Activated T-cell treated with anti-CD3 and anti-CD28 coated beads, Interleukin-2, amount 50 U/mL, for 1 hour (primary cell): ENCODE results near the gene ZNF557.
"Not testable (repeated sequence)": the region's sequence is repeated elsewhere in the genome, so short reads cannot be mapped to it uniquely, and the experiment has no call there.

Experiments
- DNase-seq: peaks from one replicate; pipeline ENCODE4 v3.0.0-alpha.2; 2020

Gene ZNF557

DNA sequence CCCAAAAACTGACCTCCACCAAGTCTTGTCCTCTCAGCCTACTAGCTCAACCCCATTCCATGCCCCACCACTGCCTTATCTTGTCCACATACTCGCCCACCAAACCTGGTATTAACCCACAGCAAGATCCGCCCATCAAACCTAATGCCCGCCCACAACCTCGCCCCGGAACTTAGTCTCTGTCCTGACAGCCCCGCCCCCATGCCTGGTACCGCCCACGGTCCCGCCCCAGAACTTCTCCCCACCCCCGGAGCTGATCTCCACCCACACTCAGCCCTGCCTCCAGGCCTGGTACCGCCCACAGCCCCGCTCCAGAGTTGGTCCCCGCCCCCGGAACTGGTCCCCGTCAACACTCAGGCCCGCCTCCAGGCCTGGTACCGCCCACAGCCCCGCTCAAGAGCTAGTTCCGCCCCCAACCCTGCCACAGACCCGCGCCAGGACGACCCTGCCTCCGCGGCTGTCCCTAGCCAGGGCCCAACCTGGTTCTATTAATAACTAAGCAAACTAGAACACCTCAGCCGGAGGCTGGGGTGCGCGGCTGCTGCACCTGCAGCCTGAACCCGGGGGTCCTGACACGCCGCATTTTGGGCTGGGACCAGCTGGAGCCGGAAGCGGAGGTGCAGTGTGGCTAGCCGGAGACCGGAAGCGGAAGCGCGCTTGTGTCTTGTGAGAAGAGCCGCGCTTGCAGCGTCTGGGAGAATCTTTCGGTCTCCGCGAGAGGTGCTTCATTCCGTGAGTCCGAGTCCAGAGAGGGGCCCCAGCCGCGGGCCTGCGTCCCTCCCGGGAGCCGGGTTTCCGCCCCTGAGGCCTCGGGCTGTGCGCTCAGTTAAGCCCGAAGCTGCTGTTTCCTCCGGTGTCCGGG is at the start of gene ZNF557:
Gene ZNF557, plus strand, starts transcription at position 662 of the 862 bp plus-strand sequence. CDS start 5,372 bp downstream, outside the sequence.
- DNase-seq = peak; percentile 98

DNA sequence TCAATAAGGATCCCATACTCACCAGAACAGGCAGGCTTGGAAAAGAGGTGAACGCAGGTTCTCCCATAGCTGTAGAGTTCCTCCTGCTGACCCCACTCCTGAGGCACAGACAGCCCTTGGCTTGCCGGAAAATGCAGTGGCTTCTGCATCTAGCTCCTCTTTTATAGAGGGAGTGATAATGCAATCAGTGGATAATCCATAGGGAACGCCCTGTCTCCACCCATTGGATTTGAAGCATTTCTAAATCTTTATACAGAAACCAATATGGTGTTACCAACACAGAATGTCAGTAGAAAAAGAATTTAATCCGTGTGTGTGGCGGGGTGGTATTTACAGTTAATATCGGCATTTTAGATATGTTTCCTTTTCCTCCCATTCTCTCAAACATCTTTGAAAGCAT is 48.2 kb upstream of the ZNF557 start, which contains the start of gene MBD3L2B:
Gene MBD3L2B, minus strand, starts transcription at position 101 of the 400 bp plus-strand sequence. Its CDS starts 34 bp downstream, at position 67.
- DNase-seq = not testable (repeated sequence)

DNA sequence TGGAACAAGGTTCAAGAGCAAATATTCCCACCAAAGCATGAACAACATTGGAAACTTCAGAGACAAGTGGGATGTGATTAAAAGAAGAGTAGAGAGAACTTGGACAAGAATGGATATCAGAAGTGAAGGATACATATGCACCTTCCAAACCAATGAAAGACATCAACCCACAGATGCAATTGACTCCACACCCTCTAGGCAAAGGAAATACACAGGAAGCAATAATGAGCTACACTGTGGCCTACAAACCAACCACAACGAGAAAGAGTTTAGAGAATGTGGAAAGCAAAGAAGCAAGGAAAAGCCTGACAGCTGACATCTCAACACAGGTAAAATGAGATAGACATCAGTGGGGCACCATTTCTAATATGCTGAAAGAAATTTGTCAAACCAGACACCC is 40.7 kb upstream of the ZNF557 start:
- DNase-seq = not testable (repeated sequence)

DNA sequence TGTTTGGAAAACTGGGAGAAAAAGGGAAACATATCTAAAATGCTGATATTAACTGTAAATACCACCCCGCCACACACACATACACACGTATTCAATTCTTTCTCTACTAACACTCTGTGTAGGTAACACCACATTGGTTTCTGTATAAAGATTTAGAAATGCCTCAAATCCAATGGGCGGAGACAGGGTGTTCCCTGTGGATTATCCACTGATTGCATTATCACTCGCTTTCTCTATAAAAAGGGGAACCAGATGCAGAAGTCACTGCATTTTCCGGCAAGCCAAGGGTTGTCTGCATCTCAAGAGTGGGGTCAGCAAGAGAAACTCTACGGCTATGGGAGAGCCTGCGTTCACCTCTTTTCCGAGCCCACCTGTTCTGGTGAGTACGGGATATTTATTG is 39.2 kb upstream of the ZNF557 start, which contains the start of gene MBD3L5:
Gene MBD3L5, plus strand, starts transcription at position 301 of the 400 bp plus-strand sequence. Its CDS starts 34 bp downstream, at position 335.
- DNase-seq = not testable (repeated sequence)

DNA sequence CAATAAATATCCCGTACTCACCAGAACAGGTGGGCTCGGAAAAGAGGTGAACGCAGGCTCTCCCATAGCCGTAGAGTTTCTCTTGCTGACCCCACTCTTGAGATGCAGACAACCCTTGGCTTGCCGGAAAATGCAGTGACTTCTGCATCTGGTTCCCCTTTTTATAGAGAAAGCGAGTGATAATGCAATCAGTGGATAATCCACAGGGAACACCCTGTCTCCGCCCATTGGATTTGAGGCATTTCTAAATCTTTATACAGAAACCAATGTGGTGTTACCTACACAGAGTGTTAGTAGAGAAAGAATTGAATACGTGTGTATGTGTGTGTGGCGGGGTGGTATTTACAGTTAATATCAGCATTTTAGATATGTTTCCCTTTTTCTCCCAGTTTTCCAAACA is 29.4 kb upstream of the ZNF557 start, which contains the start of gene MBD3L4:
Gene MBD3L4, minus strand, starts transcription at position 101 of the 400 bp plus-strand sequence. Its CDS starts 35 bp downstream, at position 66.
- DNase-seq = not testable (repeated sequence)

DNA sequence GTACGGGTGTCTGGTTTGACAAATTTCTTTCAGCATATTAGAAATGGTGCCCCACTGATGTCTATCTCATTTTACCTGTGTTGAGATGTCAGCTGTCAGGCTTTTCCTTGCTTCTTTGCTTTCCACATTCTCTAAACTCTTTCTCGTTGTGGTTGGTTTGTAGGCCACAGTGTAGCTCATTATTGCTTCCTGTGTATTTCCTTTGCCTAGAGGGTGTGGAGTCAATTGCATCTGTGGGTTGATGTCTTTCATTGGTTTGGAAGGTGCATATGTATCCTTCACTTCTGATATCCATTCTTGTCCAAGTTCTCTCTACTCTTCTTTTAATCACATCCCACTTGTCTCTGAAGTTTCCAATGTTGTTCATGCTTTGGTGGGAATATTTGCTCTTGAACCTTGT is 27.9 kb upstream of the ZNF557 start:
- not testable (repeated sequence) for DNase-seq

DNA sequence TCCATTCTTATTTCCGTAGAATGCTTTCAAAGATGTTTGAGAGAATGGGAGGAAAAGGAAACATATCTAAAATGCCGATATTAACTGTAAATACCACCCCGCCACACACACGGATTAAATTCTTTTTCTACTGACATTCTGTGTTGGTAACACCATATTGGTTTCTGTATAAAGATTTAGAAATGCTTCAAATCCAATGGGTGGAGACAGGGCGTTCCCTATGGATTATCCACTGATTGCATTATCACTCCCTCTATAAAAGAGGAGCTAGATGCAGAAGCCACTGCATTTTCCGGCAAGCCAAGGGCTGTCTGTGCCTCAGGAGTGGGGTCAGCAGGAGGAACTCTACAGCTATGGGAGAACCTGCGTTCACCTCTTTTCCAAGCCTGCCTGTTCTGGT is 20.5 kb upstream of the ZNF557 start, which contains the start of gene MBD3L2:
Gene MBD3L2, plus strand, starts transcription at position 301 of the 400 bp plus-strand sequence. Its CDS starts 53 bp downstream, at position 354.
- not testable (repeated sequence) for DNase-seq

DNA sequence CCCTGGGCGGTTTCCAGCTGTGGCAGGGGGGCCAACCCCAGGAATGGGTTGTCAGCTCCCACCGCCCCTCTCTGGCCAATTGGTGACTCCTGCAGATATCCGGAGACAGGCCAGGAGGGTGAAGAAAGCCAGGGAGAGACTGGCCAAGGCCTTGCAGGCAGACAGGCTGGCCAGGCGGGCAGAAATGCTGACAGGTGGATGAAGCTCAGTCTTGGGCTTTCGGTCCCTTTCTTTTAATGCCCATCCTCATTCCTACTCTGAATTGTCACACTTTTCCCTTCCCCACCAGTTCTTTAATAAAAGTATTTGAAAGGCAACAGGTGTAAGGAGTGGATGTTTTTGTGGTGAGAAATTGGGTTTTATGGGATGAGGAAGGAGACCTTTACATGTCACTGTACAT is 18.1 kb upstream of the ZNF557 start:
- not testable (repeated sequence) for DNase-seq

DNA sequence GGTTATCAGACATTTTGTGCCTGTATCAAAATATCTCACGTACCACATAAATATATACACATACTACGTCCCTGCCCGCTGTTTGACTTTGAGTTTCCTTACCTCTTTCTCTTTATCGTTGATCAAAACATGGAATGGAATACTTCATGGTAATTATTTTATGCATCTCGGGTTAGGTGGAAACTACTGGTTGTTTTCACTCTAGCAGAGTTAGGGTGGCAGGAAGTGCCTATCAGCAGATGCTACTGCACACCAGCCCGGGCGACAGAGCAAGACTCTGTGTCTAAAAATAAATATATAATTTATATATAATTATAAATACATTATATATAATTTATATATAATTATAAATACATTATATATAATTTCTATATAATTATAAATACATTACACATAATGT is 16.6 kb upstream of the ZNF557 start:
- DNase-seq = not testable (repeated sequence)

DNA sequence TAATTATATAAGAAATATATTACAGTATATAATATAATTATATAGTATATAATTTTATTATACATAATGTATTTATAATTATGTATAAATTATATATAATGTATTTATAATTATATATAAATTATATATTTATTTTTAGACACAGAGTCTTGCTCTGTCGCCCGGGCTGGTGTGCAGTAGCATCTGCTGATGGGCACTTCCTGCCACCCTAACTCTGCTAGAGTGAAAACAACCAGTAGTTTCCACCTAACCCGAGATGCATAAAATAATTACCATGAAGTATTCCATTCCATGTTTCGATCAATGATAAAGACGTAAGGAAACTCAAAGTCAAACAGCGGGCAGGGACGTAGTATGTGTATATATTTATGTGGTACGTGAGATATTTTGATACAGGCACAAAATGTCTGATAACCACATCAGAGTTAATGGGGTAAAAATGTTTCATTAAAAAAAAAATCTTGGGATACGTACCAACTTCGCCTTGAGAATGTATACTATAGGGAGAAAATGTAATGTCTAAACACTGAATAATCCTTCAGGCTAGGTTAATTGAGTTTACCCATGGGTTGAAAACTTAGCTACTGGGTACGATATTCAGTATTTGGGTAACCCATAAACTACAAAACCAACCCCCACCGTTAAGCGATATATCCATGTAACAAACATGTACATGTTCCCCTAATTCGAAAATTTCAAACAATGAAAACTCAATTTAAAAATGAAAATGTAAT is 14.7 kb upstream of the ZNF557 start:
- not testable (repeated sequence) for DNase-seq

DNA sequence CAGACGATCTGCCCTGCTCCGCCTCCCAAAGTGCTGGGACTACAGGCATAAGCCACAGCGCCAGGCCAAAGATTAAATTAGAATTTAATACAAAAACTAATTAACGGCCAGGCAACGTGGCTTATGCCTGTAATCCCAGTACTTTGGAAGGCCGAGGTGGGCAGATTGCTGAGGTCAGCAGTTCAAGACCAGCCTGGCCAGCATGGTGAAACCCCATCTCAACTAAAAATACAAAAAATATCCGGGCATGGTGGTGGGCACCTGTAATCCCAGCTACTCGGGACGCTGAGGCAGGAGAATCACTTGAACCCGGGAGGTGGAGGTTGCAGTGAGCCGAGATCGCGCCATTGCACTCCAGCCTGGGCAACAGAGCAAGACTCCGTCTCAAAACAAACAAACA is 13.8 kb upstream of the ZNF557 start:
- not testable (repeated sequence) for DNase-seq

DNA sequence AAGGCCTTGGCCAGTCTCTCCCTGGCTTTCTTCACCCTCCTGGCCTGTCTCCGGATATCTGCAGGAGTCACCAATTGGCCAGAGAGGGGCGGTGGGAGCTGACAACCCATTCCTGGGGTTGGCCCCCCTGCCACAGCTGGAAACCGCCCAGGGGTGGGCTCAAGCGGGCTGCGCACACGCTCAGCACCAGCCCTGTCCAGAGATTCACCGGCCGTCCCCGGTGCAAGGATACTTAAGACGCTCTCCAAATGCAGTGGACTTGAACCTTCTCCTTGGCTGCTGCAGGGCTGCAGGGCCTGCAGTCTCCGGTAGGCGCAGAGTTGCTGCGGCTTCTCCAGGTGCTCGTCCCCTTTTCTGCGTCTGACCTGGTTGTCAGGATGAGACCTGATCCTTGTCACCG is 13.1 kb upstream of the ZNF557 start:
- not testable (repeated sequence) for DNase-seq

DNA sequence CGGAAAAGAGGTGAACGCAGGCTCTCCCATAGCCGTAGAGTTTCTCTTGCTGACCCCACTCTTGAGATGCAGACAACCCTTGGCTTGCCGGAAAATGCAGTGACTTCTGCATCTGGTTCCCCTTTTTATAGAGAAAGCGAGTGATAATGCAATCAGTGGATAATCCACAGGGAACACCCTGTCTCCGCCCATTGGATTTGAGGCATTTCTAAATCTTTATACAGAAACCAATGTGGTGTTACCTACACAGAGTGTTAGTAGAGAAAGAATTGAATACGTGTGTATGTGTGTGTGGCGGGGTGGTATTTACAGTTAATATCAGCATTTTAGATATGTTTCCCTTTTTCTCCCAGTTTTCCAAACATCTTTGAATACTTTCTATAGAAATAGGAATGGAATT is 10.9 kb upstream of the ZNF557 start, which contains the start of gene MBD3L3:
Gene MBD3L3, minus strand, starts transcription at position 101 of the 400 bp plus-strand sequence. Its CDS starts 71 bp downstream, at position 30.
- not testable (repeated sequence) for DNase-seq

DNA sequence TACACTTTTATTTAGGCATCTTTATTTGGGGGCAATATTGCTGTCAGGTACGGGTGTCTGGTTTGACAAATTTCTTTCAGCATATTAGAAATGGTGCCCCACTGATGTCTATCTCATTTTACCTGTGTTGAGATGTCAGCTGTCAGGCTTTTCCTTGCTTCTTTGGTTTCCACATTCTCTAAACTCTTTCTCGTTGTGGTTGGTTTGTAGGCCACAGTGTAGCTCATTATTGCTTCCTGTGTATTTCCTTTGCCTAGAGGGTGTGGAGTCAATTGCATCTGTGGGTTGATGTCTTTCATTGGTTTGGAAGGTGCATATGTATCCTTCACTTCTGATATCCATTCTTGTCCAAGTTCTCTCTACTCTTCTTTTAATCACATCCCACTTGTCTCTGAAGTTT is 9.5 kb upstream of the ZNF557 start:
- DNase-seq = not testable (repeated sequence)

DNA sequence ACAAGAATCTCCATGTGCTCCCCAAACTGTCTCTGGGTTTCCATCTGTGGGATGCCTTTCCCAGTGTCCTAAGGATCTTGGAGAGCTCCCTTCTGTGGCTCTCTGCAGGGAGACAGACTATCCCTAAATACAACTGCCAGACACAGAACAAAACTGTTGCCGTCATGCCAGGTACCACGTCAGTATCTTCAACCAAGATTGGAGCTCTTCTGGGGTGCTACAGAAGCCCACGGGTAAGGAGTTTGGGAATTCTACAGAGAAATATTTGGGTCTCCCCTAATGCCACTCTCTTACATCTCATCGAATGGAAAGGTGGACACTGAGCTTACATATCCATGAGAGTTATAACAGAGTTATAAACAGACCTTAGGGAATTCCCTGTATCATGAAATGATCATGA is 6.2 kb upstream of the ZNF557 start:
- DNase-seq = no peak

DNA sequence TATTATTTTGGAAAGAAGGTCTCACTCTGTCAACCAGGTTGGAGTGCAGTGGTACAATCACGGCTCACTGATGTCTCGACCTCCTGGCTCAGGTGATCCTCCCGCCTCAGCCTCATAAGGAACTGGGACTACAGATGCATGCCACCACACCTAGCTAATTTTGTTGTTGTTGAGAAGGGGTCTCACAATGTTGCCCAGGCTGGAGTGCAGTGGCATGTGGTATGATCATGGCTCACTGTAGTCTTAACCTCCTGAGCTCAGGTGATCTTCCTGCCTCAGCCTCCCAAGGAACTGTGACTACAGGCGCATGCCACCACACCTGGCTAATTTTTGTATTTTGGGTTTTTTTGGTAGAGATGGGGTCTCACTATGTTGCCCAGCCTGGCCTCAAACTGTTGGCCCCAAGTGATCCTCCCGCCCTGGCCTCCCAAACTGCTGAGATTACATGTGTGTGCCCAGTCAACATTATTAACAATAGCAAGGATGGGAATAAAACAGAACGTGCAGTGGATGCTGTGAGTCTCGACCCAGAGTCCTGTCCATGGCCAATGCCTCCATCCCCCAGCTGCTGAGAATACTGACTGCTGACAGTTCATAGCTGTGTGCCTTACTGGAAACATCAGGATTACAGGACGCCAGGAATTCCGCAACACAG is 5.6 kb upstream of the ZNF557 start:
- DNase-seq = no peak

DNA sequence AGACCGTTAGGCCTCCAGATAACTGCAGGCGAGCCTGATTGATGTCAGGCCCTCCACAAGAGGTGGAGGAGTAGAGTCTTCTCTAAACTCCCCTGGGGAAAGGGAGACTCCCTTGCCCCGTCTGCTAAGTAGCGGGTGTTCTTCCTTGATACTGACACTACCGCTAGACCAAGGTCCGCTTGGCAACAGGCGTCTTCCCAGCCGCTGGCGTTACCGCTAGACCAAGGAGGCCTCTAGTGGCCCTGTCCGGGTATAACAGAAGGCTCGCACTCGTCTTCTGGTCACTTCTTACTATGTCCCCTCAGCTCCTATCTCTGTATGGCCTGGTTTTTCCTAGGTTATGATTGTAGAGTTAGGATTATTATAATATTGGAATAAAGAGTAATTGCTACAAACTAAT is 2.4 kb upstream of the ZNF557 start:
- DNase-seq = not testable (repeated sequence)

DNA sequence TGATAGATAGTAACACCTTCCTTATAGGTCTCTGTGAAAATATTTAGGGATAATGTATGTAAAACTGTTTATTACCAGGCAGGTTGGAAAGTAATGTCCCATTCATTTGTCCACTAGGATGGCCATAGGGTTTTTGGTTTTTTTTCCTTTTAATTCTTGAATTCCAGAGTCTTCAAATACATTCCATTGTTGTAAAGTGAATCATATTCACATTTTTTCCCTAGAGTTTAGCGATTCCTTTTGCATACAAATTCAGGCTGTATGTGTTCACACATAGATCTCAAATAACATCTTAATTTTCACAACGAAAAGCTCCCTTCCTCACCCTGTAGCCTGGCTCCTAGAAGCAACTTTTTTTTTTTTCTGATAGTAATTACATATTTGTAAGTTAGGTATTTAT is 1.8 kb upstream of the ZNF557 start:
- no peak for DNase-seq

DNA sequence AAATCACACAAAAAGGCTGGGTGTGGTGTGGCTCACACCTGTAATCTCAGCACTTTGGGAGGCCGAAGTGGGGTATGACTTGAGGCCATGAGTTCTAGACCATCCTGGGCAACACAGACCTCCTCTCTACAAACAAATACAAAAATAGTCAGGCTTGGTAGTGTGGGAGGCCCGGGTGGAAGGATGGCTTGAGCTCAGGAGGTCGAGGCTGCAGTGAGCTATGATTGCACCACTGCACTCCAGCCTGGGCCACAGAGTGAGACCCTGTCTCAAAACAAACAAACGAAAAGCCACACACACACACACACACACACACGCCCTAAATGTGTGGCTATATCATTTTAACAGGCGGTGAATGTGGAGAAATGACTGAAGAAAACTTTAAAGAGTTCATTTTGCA is 904 bp upstream of the ZNF557 start:
- no peak for DNase-seq

DNA sequence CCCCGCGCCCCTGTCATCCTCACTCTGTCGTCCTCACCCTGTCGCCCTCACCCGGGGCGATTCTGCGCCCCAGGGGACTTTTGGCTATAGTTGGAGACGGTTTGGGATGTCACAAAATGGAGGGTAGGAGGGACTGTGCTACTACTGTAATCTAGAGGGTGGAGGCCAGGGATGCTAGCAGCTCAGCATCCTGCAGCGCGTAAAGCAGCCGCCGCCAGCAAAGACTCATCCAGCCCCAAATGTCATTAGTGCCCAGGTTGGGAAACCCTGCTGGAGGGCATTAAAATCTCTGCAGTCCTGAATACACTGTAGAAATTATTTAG is 362 bp downstream of the ZNF557 start:
- no peak for DNase-seq

DNA sequence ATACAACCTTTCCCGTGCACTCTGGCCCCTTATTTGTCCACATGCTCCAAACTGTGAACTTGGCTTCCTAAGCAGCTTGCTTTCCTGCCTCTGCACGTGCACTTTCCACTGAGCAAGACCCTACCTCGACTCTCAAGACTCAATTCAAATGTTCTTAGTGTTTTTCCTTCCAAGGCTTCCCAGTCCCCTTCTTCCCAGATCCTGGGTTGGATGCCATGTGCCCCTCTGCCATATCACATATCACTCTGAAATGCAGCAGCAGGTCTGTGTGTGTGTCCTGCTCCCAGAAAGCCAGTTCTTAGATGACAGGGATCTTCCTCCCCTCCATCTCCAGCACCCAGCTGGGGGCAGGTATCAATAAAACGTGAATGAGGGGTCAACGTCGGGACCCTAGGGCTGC is 3.0 kb downstream of the ZNF557 start:
- no peak for DNase-seq

DNA sequence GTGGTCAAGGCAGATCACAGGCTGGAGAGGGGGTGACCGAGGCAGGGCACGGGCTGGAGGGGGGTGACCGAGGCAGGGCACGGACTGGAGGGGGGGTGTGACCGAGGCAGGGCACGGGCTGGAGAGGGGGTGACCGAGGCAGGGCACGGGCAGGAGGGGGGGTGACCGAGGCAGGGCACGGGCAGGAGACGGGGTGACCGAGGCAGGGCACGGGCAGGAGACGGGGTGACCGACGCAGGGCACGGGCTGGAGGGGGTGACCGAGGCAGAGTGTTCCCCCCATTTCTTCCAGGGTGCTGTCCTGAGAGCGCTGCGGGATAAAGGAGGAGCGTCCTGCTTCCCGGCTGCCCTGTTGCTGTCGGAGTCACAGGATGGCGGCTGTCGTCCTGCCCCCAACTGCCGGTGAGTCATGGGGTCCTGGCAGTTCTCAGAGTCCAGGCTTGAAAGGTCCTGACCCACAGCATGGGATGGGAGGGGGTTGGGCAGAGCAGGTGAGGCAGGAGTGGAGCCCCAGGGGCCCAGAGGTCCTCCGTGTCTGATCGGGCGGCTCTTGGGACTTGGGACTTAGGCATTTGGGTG is 5.3 kb downstream of the ZNF557 start:
- no peak for DNase-seq
